HG03439 (cell line): Measurements from ENCODE around the gene SORCS2.

Source experiments
- ATAC-seq: cut with Tn5 transposase; IDR thresholded peaks from one replicate; pipeline ENCODE4 v1.9.1; 2021; ENCODE audit warnings: mild to moderate bottlenecking, moderate library complexity; ENCODE audit not compliant: unreplicated experiment

The SORCS2 gene

DNA sequence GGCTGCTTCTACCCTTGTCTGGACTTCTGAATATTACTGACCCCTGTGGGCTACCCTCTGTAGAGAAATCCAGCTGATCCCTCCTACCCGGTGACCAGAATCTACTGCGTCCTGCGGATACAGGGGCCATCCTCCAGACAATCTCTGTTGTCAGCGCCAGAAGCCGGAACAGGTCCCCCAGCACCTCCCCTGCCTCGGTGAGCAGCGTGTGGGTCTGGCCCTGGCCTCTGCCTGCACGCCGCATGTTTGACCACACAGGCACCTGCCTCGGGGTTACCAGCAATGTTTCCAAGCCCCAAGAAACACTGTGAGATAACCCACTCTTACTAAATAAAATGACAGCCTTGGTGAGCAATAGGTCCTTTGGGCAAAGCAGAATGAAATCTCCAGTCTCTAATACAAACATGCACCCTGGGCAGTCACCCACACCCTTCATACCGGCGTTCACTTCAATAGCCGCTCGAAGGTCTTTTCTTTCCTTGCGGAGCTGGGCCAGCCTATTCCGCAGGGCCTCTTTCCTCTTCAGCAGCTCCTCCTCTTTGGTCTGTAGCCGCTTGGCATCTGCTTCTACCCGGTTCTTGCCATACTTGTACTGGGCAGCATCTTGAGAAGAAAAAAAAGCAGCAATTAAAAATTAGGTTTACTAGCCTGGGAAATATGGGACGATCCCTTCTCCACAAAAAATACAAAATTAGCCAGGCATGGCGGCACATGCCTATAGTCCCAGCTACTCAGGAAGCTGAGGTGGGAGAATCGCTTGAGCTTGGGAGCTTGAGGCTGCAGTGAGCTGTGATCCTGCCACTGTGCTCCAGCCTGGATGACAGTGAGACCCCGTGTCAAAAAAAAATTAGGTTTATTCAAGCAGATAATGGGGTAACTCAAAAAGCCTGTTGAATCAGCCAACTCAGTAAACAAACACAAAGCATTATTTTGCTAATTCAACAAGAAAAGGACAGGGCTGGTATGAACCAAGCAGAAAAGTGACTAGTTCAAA lies 582.3 kb downstream of the SORCS2 start:
- ATAC-seq: no peak

DNA sequence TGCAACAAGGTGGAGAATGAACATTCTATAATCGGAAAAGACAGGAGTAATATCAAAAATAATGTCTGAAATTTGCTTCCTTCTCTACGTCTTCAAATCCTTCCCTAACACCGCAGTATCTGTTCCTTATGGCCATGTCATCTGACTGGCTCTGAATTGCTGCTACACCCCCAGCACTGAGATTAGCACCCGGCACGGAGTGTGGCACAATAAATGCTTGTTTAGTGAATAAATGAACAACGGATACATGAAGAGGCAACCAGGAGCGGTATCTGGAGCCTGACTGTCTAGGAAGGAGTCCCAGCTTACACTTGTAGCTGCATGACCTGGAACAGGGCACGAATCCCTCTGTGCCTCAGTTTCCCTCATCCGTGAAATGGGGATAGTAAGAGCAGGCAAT lies 583.1 kb downstream of the SORCS2 start:
- ATAC-seq: no peak

DNA sequence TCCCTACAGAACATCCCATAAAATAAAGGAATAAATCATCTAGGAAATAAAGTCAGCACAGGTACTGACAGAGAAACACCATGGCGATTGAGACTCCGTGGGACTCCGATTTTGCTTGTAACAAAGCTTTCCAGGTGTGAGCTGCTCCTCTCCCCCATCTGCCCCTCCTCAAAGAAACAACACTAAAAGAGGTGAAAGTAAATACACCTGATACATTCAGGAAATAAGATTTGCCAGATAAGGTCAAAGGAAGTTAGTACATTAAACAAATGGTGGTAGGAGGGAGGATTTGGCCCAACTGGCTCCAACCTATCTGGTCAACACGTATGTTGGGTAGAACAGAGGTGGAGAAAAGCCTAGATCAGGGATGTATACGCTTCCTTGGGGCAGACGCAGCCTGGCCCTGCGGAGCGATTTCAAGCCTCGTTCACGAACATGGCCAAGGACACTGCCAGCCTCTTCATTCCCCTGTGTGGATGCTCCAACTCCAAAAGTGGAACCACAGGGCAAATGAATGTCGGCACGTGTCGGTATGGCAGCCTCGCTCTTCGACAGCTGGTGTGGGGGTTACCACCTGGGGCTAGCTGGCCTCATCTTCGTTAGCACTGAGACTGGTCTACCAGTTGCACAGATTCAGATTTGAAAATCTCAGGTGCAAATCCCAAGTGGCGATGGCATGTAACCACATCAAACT lies 584.8 kb downstream of the SORCS2 start:
- ATAC-seq: no peak

GRCh38 chr4:7777871-7778509 lies 585.7 kb downstream of the SORCS2 start:
- no peak for ATAC-seq

GRCh38 chr4:7778510-7779431 lies 586.4 kb downstream of the SORCS2 start:
- ATAC-seq: no peak

- ATAC-seq: no peak
Measured at GRCh38 chr4:7779432-7779768, 587.1 kb downstream of the SORCS2 start.

DNA sequence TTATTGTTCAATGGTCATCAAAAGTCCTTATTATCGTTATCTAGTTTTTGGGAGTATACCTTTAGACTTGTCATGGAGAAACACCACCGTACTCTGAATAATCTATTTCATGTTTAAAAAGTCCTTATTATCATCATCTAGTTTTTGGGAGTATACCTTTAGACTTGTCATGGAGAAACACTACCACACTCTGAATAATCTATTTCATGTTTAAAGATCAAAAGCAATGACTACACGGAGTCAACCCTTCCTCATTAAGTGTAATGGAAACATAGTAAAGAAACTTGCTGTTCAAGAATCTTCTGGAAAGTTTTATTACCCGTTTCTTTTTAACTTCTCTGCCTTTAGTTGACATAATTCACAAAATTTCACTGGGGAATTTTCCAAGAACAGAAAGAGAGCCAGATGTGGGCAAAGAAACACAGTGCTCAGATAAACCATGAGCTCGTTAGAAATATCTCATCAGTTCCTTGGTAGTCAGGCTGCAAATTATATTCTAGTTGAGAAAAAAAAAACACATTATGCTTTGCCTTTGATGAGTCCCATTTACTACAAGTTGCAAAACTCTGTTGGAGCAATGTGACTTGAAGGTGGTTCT lies 588.5 kb downstream of the SORCS2 start:
- ATAC-seq: no peak

- ATAC-seq: no peak
Measured at GRCh38 chr4:7781366-7781765, 589.0 kb downstream of the SORCS2 start.

- no peak for ATAC-seq
Measured at GRCh38 chr4:7781993-7782392, 589.7 kb downstream of the SORCS2 start.

DNA sequence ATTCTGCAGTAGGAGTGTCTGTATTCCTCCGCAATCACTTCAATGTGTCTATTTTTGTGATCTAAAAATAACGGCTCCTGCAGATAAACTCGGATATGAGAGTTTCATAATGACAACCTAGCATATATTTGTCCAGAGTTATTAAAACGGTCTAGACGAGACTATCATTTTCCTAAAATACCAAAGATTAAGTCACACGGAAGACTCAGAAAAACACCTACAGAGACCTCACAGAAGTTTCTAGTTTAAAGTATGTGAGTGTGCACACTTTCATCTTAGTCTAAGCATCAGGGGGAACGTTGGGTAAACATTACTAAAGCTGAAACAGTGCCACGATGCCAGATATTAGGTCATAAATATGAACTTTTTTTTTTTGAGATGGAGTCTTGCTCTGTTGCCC lies 590.4 kb downstream of the SORCS2 start:
- ATAC-seq: no peak

DNA sequence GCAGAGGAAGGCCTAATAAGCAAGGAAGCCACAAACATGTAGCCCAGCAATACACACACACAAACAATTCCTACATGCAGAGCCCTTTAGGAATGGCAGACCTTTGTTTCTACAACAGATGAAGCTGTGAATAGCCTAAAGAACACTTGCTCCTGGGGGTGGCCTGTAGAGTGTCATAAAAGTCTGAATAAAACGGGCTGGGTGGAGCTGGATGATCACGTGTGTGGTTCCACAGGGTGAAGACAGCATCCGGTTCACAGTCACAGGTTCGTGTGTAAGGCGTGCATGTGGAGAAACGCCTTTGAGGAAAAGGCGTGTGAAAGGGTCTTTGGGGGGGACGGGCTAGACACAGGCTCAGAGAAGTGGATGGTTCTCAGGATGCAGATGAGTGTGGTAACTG lies 591.2 kb downstream of the SORCS2 start:
- no peak for ATAC-seq

GRCh38 chr4:7784131-7784870 lies 592.0 kb downstream of the SORCS2 start:
- ATAC-seq: no peak

DNA sequence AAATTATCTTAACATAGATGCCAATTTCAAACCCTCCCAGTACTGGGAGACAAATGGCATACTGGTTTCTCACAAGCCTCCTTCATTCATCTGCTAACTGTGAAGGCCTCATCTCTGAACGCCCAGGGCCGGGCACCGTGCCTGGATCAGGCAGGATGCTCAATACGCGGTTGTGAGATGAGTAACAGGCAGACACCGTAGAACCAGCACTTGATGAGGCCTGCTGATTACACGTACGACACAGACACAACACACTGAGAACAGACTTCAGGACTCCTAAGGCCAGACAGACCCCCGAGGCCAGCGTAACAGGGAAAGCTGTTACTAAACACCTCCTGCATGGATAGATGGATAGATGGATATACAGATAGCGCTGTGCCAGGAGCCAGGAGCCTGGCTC lies 592.7 kb downstream of the SORCS2 start:
- no peak for ATAC-seq

- ATAC-seq: no peak
Measured at GRCh38 chr4:7786040-7786439, 593.7 kb downstream of the SORCS2 start.

GRCh38 chr4:7786517-7786916 lies 594.2 kb downstream of the SORCS2 start:
- no peak for ATAC-seq

DNA sequence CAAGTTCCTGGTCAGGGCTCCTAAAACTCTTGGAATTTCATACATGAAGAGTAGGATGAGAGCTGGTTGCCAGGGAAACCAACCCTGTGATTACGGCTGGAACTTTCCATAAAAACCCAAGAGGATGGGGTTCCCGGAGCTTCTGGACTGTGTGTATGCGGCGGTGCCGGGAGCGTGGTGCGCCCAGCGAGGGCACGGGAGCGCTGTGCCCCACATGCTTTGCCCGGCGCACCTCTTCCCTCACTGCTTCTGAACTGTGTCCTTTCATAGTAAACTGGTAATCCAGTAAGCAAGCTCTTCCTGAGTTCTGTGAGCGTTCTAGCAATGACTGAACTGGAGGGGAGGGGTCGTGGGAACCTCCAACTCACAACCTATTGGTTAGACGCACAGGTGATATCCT lies 594.7 kb downstream of the SORCS2 start:
- ATAC-seq: no peak

- ATAC-seq: no peak
Measured at GRCh38 chr4:7787681-7788141, 595.4 kb downstream of the SORCS2 start.

DNA sequence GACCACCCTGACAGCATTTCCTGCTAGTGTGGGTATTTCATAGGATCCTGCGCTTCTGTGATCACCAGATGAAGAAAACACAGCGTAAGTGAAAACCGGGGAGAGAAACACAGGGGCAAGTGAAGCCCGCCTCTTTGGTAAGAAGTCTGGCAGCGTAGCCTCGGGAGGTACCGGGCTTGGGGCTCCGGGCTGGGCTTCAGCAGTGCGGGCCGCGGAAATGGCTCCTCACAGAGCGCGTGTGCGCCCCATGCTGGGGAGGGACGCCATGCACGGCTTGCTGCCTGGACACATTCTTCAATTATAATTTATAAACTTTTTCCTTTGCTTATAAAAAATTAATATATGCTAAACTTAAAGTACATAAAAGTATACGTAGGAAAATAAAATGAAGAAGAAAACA lies 595.9 kb downstream of the SORCS2 start:
- no peak for ATAC-seq

DNA sequence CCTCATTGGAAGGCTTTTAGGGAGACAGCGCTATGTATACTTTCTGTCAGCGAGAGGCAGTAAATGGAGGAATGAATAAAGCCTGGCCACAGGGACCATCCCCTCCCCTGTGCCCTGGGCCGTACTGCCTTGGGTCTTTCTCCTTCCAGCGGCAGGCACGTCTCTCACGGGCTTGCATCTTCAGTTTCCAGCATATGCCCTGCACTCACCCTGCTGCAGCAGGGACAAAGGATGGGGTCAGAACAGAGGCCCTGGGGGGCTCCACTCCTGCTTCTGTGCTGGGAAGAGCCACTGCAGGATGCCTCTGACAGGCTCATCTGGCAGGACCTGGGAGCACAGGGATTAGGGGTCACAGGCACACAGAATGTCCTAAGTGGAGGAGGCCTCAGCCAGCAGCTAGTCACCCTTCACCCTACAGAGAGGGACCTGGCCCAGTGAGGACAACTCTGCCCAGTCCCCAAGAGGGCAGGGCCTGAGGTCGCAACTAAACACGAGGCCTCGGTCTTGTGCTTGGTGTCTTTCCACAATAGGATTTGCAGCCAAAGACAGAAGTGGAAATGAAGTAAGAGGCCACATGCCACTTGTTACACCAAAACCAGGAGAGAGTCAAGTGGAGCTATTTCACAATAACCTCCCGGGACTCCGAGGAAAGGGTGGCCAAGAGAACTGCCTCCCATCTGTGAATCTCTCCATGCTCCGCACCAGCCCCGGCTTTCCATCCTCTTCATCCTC lies 596.5 kb downstream of the SORCS2 start:
- ATAC-seq: no peak
